GM12878 (cell line): Measurements from ENCODE around the gene CAV1. TPM values are rescaled to one million over a fixed set of nuclear protein-coding genes. Genes with fewer than 3 reads are reported as not detected.

Source experiments
- ASH2L ChIP-seq: fragments of 300-600, 200-600 bp; sonication (generic); IDR thresholded peaks from 2 replicates; pipeline ENCODE4 v1.6.1; 2017; ENCODE audit warnings: low read depth, mild to moderate bottlenecking, borderline replicate concordance
- ATF3 ChIP-seq: IDR thresholded peaks from 2 replicates; pipeline ENCODE4 v1.6.1; 2011; ENCODE audit warnings: low read depth, mild to moderate bottlenecking, low read length, moderate library complexity, borderline replicate concordance; ENCODE audit errors: extremely low read depth
- BCL3 ChIP-seq: IDR thresholded peaks from 2 replicates; pipeline ENCODE4 v1.6.1; 2011; ENCODE audit warnings: borderline replicate concordance, low read depth, mild to moderate bottlenecking, moderate library complexity, low read length; ENCODE audit not compliant: insufficient read depth, poor library complexity, severe bottlenecking
- CREM ChIP-seq: IDR thresholded peaks from 2 replicates; pipeline ENCODE4 v1.6.1; 2014; ENCODE audit warnings: antibody characterized with exemption, low read depth
- CUX1 ChIP-seq: IDR thresholded peaks from 2 replicates; pipeline ENCODE4 v1.6.1; 2012; ENCODE audit warnings: improper control_type of control experiment, low read depth, low read length; ENCODE audit not compliant: insufficient replicate concordance
- DPF2 ChIP-seq: fragments of 450-650 bp; IDR thresholded peaks from 2 replicates; pipeline ENCODE4 v1.6.1; 2017; ENCODE audit warnings: mild to moderate bottlenecking
- EGR1 ChIP-seq, 2 experiments: IDR thresholded peaks; 1 replicate in 1 of 2; 2 replicates in 1 of 2; pipeline ENCODE4 v1.6.1; 2011 to 2012; ENCODE audit warnings: low read depth in 2 of 2, low read length in 2 of 2, borderline replicate concordance in 1 of 2, mild to moderate bottlenecking in 1 of 2, moderate library complexity in 1 of 2
- HDGF ChIP-seq: fragments of 450-650 bp; IDR thresholded peaks from 2 replicates; pipeline ENCODE4 v1.6.1; 2016; ENCODE audit warnings: antibody characterized with exemption
- IKZF1 ChIP-seq: fragments of 450-650 bp; conservative IDR thresholded peaks from 2 replicates; pipeline ENCODE4 v1.6.1; 2017; ENCODE audit warnings: antibody characterized with exemption, mild to moderate bottlenecking
- JUND ChIP-seq: IDR thresholded peaks from 2 replicates; pipeline ENCODE4 v1.6.1; 2012; ENCODE audit warnings: low read depth, mild to moderate bottlenecking, low read length, improper control_type of control experiment, moderate library complexity
- MYC ChIP-seq: IDR thresholded peaks from 2 replicates; pipeline ENCODE4 v1.6.1; 2011; ENCODE audit warnings: mild to moderate bottlenecking, low read length, moderate library complexity, inconsistent platforms; ENCODE audit not compliant: insufficient read depth, insufficient replicate concordance, insufficient read length, severe bottlenecking
- NR2C1 ChIP-seq: fragments of 450-650 bp; IDR thresholded peaks from 2 replicates; pipeline ENCODE4 v1.6.1; 2017; ENCODE audit warnings: antibody characterized with exemption, mild to moderate bottlenecking, moderate library complexity
- NR2C2 ChIP-seq: IDR thresholded peaks from 2 replicates; pipeline ENCODE4 v1.6.1; 2011; ENCODE audit warnings: borderline replicate concordance, low read depth; ENCODE audit not compliant: control insufficient read depth, insufficient read length
- SMC3 ChIP-seq: IDR thresholded peaks from 2 replicates; pipeline ENCODE4 v1.6.1; 2011; ENCODE audit warnings: low read length, improper control_type of control experiment, borderline replicate concordance
- SUPT20H ChIP-seq: IDR thresholded peaks from 2 replicates; pipeline ENCODE4 v1.6.1; 2011; ENCODE audit warnings: low read depth, mild to moderate bottlenecking, low read length, moderate library complexity, borderline replicate concordance; ENCODE audit not compliant: control insufficient read depth
- SUZ12 ChIP-seq: fragments of 200-600 bp; sonication (generic); IDR thresholded peaks from one replicate; pipeline ENCODE4 v1.6.1; 2018; ENCODE audit warnings: antibody characterized with exemption, mild to moderate bottlenecking; ENCODE audit not compliant: unreplicated experiment
- ZBTB40 ChIP-seq: fragments of 450-650 bp; IDR thresholded peaks from 2 replicates; pipeline ENCODE4 v1.6.1; 2016; ENCODE audit warnings: mild to moderate bottlenecking, moderate library complexity, borderline replicate concordance
- ZZZ3 ChIP-seq: IDR thresholded peaks from 2 replicates; pipeline ENCODE4 v1.6.1; 2011; ENCODE audit warnings: low read depth; ENCODE audit not compliant: control insufficient read depth, insufficient read length
- polyA plus RNA-seq, 11 experiments: library from polyadenylated mRNA; depleted of rRNA in 4 of 11; unstranded in 6 of 11; stranded (reverse) in 5 of 11; fragments of >200 nt; fragmentation: Nextera tagmentation in 4 of 11; fragmentation: Illumina TruSeq in 1 of 11; extraction: Ambion mirVana in 4 of 11; extraction: Trizol in 1 of 11; gene quantifications; 1 replicate in 1 of 11; 2 replicates in 10 of 11; pipeline versions ENCODE4 v1.2.1 to v1.2.3, GENCODE V29; 2011 to 2016; ENCODE audit warnings: inconsistent platforms in 2 of 11, missing spikeins in 2 of 11, low read depth in 1 of 11
- total RNA-seq, 4 experiments: library from RNA; depleted of rRNA in 3 of 4; stranded (reverse); fragments of >200 nt in 3 of 4; fragmentation: Illumina TruSeq in 1 of 4; extraction: Trizol in 1 of 4; gene quantifications; 2 replicates each; pipeline versions ENCODE4 v1.2.1 to v1.2.3, GENCODE V29; 2013 to 2021

The CAV1 gene
- total and polyA plus RNA-seq, 10 of the 15 experiments (the other 5 are each of a cell fraction or from before 2014, with no cell fraction given), result 0.45 to 26.5 (median 2.0) TPM

GRCh38 chr7:116577320-116577871 is 52.6 kb downstream of the CAV1 start (continued):
- TF ChIP-seq NR2C2 (no peak), ASH2L (no peak), SUPT20H (no peak), HDGF (no peak), IKZF1 (peak; percentile 52; the same call in 1 of the 2 replicates), NR2C1 (no peak), ATF3 (no peak), CREM (0 out of 2 replicates have a peak, but pooled peaks have one; percentile 17), ZBTB40 (no peak), JUND (peak; percentile 64), DPF2 (peak; percentile 82), SMC3 (no peak), CUX1 (peak; percentile 91), EGR1 (IDR thresholded peaks at IDR 0.05; ENCODE audit: borderline replicate concordance in 1 of 2, low read depth in 2 of 2, low read length in 2 of 2) (no peak), ZZZ3 (no peak), BCL3 (no peak), SUZ12 (no peak), MYC (no peak)
